GM12878 (cell line): ENCODE results near the gene TLE2. TPM values are rescaled to one million over a fixed set of nuclear protein-coding genes. Genes with fewer than 3 reads are reported as not detected.

Experiments
- ATF3 ChIP-seq: IDR thresholded peaks from 2 replicates; pipeline ENCODE4 v1.6.1; 2011; ENCODE audit warnings: low read depth, mild to moderate bottlenecking, low read length, moderate library complexity, borderline replicate concordance; ENCODE audit errors: extremely low read depth
- BACH1 ChIP-seq: fragments of 450-650 bp; IDR thresholded peaks from 2 replicates; pipeline ENCODE4 v1.6.1; 2017; ENCODE audit warnings: mild to moderate bottlenecking, borderline replicate concordance
- BCL11A ChIP-seq: IDR thresholded peaks from 2 replicates; pipeline ENCODE4 v1.6.1; 2011; ENCODE audit warnings: low read depth, low read length
- BRCA1 ChIP-seq: IDR thresholded peaks from 2 replicates; pipeline ENCODE4 v1.6.1; 2011; ENCODE audit warnings: low read depth, low read length, improper control_type of control experiment
- E2F8 ChIP-seq: fragments of 450-650 bp; IDR thresholded peaks from 2 replicates; pipeline ENCODE4 v1.6.1; 2018; ENCODE audit warnings: mild to moderate bottlenecking, low read depth, moderate library complexity; ENCODE audit not compliant: partially characterized antibody
- EZH2 ChIP-seq: IDR thresholded peaks from 2 replicates; pipeline ENCODE4 v1.6.1; 2012; ENCODE audit warnings: low read depth, mild to moderate bottlenecking, control low read depth, inconsistent platforms, low read length, borderline replicate concordance; ENCODE audit not compliant: control insufficient read depth
- KLF5 ChIP-seq: fragments of 450-650 bp; IDR thresholded peaks from 2 replicates; pipeline ENCODE4 v1.6.1; 2014; ENCODE audit warnings: mild to moderate bottlenecking; ENCODE audit not compliant: partially characterized antibody
- NFIC ChIP-seq: IDR thresholded peaks from 2 replicates; pipeline ENCODE4 v1.6.1; 2012; ENCODE audit warnings: low read depth, mild to moderate bottlenecking, inconsistent platforms, low read length, moderate library complexity
- NFYA ChIP-seq: IDR thresholded peaks from 2 replicates; pipeline ENCODE4 v1.6.1; 2011; ENCODE audit warnings: low read depth, mild to moderate bottlenecking, low read length, improper control_type of control experiment, borderline replicate concordance
- POLR2A ChIP-seq: IDR thresholded peaks from 2 replicates; pipeline ENCODE4 v1.6.1; 2011; ENCODE audit warnings: low read depth, mild to moderate bottlenecking, low read length
- RAD21 ChIP-seq: IDR thresholded peaks from 2 replicates; pipeline ENCODE4 v1.6.1; 2011; ENCODE audit warnings: mild to moderate bottlenecking, low read depth, low read length, moderate library complexity; ENCODE audit not compliant: insufficient read depth
- RELA ChIP-seq: fragments of 450-650 bp; IDR thresholded peaks from 2 replicates; pipeline ENCODE4 v1.8.0; 2014; ENCODE audit warnings: borderline replicate concordance; ENCODE audit not compliant: partially characterized antibody
- RUNX3 ChIP-seq: IDR thresholded peaks from 2 replicates; pipeline ENCODE4 v1.6.1; 2012; ENCODE audit warnings: low read length, inconsistent platforms
- SIN3A ChIP-seq: IDR thresholded peaks from 2 replicates; pipeline ENCODE4 v1.6.1; 2012; ENCODE audit warnings: low read depth, low read length, improper control_type of control experiment
- SPI1 ChIP-seq: IDR thresholded peaks from 2 replicates; pipeline ENCODE4 v1.6.1; 2011; ENCODE audit warnings: low read depth, mild to moderate bottlenecking, low read length, moderate library complexity, borderline replicate concordance; ENCODE audit not compliant: insufficient read depth
- SREBF1 ChIP-seq: IDR thresholded peaks from 2 replicates; pipeline ENCODE4 v1.6.1; 2012; ENCODE audit warnings: mild to moderate bottlenecking, low read length
- USF2 ChIP-seq: IDR thresholded peaks from 2 replicates; pipeline ENCODE4 v1.6.1; 2011; ENCODE audit warnings: low read depth, low read length, improper control_type of control experiment, borderline replicate concordance
- ZNF384 ChIP-seq: IDR thresholded peaks from 2 replicates; pipeline ENCODE4 v1.6.1; 2012; ENCODE audit warnings: low read depth, mild to moderate bottlenecking, low read length, improper control_type of control experiment, borderline replicate concordance
- polyA plus RNA-seq, 11 experiments: library from polyadenylated mRNA; depleted of rRNA in 4 of 11; unstranded in 6 of 11; stranded (reverse) in 5 of 11; fragments of >200 nt; fragmentation: Nextera tagmentation in 4 of 11; fragmentation: Illumina TruSeq in 1 of 11; extraction: Ambion mirVana in 4 of 11; extraction: Trizol in 1 of 11; gene quantifications; 1 replicate in 1 of 11; 2 replicates in 10 of 11; pipeline versions ENCODE4 v1.2.1 to v1.2.3, GENCODE V29; 2011 to 2016; ENCODE audit warnings: inconsistent platforms in 2 of 11, missing spikeins in 2 of 11, low read depth in 1 of 11
- total RNA-seq, 4 experiments: library from RNA; depleted of rRNA in 3 of 4; stranded (reverse); fragments of >200 nt in 3 of 4; fragmentation: Illumina TruSeq in 1 of 4; extraction: Trizol in 1 of 4; gene quantifications; 2 replicates each; pipeline versions ENCODE4 v1.2.1 to v1.2.3, GENCODE V29; 2013 to 2021
- TF ChIP-seq, protein P1 (sequence below): fragments of 450-650 bp; IDR thresholded peaks from 2 replicates; pipeline ENCODE4 v1.6.1; 2016; ENCODE audit warnings: mild to moderate bottlenecking, moderate library complexity, borderline replicate concordance
- TF ChIP-seq, protein P2 (sequence below): fragments of 450-650 bp; IDR thresholded peaks from 2 replicates; pipeline ENCODE4 v1.6.1; 2016; ENCODE audit warnings: mild to moderate bottlenecking

TLE2 gene
- total and polyA plus RNA-seq, 10 of the 15 experiments (the other 5 are each of a cell fraction or from before 2014, with no cell fraction given) = 0.05 to 0.21 (median 0.11) TPM; not detected in 5

DNA sequence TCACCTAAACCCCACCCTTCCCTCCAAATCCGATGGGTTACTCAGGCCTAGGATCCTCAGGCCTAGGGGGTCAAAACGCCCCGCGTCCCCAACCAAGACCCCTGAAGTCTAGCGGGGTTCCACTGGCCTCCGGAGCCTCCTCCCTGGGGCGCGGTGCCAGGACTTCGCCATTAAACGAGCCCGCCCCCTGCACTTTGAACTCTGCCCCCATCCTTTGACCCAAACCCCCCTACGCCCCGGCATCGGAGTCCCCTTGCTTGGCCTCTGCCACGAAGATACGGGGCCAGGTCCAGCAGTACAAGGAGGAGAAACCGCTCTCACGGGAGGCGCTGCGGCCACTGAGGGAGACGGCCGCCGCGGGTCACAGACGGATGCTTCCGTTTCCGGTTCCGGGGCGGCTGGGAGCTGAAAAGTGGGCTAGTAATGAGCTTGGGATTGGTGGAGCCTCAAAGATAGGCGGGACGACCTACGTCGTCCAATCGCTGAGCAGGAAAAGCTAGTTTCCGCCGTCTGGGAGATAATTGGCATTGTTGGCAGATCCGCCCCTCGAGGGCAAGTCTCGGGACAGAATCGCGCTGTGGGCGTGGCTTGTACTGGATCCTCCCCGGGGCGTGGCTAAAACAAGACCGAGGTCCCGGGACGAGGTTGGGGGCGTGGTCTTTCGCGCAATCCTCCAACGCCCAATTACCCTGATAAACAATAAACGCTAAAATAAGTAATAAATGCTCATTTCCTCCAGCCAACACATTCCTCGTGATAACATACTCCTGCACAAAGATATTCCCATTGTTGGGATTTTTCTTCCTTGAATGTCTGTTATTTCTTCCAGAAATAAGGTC is 78.6 kb downstream of the TLE2 start (continued):
- TF ChIP-seq NFIC (no peak), RUNX3 (peak; percentile 66), KLF5 (peak; percentile 78), BCL11A (no peak), BACH1 (peak; percentile 16; the same call in 1 of the 2 replicates), USF2 (no peak), SPI1 (no peak), RELA (peak; percentile 58), ATF3 (no peak), ZNF384 (no peak), SIN3A (no peak), RAD21 (no peak), NFYA (no peak; the same call in 1 of the 2 replicates), POLR2A (peak; percentile 97), EZH2 (no peak), SREBF1 (peak; percentile 78), E2F8 (peak; percentile 81), BRCA1 (no peak)
- TF ChIP-seq, protein P1, sequence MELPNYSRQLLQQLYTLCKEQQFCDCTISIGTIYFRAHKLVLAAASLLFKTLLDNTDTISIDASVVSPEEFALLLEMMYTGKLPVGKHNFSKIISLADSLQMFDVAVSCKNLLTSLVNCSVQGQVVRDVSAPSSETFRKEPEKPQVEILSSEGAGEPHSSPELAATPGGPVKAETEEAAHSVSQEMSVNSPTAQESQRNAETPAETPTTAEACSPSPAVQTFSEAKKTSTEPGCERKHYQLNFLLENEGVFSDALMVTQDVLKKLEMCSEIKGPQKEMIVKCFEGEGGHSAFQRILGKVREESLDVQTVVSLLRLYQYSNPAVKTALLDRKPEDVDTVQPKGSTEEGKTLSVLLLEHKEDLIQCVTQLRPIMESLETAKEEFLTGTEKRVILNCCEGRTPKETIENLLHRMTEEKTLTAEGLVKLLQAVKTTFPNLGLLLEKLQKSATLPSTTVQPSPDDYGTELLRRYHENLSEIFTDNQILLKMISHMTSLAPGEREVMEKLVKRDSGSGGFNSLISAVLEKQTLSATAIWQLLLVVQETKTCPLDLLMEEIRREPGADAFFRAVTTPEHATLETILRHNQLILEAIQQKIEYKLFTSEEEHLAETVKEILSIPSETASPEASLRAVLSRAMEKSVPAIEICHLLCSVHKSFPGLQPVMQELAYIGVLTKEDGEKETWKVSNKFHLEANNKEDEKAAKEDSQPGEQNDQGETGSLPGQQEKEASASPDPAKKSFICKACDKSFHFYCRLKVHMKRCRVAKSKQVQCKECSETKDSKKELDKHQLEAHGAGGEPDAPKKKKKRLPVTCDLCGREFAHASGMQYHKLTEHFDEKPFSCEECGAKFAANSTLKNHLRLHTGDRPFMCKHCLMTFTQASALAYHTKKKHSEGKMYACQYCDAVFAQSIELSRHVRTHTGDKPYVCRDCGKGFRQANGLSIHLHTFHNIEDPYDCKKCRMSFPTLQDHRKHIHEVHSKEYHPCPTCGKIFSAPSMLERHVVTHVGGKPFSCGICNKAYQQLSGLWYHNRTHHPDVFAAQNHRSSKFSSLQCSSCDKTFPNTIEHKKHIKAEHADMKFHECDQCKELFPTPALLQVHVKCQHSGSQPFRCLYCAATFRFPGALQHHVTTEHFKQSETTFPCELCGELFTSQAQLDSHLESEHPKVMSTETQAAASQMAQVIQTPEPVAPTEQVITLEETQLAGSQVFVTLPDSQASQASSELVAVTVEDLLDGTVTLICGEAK = peak; percentile 99
- TF ChIP-seq, protein P2, sequence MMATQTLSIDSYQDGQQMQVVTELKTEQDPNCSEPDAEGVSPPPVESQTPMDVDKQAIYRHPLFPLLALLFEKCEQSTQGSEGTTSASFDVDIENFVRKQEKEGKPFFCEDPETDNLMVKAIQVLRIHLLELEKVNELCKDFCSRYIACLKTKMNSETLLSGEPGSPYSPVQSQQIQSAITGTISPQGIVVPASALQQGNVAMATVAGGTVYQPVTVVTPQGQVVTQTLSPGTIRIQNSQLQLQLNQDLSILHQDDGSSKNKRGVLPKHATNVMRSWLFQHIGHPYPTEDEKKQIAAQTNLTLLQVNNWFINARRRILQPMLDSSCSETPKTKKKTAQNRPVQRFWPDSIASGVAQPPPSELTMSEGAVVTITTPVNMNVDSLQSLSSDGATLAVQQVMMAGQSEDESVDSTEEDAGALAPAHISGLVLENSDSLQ = peak; percentile 97
